ENCODE measurements around the gene TRIM56. TPM values are rescaled to one million over a fixed set of nuclear protein-coding genes. Genes with fewer than 3 reads are reported as not detected.
"Not testable (repeated sequence)": the region's sequence is repeated elsewhere in the genome, so short reads cannot be mapped to it uniquely, and the experiment has no call there.

TRIM56 gene
- total and polyA plus RNA-seq, 2 donors from 2014 or later, result 6.9 to 54.5 TPM

- Histone ChIP-seq H3K36me3 (ENCODE audit: control insufficient read depth in 2 of 3, insufficient read depth in 3 of 3, low read length in 3 of 3) (no peaks in the 10 kb centered on the region), H3K27me3 (ENCODE audit: control insufficient read depth, insufficient read depth, low read length) (no peaks in the 10 kb centered on the region), H3K4me1 (ENCODE audit: control insufficient read depth in 2 of 3, insufficient read depth in 2 of 3, low read depth in 1 of 3, low read length in 3 of 3) (peaks cover 0 to 11% (median 0%) of the 10 kb centered on the region in 3 donors), H3K27ac (ENCODE audit: low read depth in 2 of 2, low read length in 2 of 2) (no peak overlapping the region), H3K9ac (ENCODE audit: low read length in 3 of 3) (no peak overlapping the region), H3K9me3 (ENCODE audit: control insufficient read depth in 2 of 3, insufficient read depth in 1 of 3, low read length in 3 of 3) (no peaks in the 10 kb centered on the region), H3K4me3 (ENCODE audit: low read length in 3 of 3) (no peak overlapping the region)
- no peak for FAIRE-seq
- intact Hi-C loops (cut with DNase I), result no loop called here
- TF ChIP-seq, protein P1, sequence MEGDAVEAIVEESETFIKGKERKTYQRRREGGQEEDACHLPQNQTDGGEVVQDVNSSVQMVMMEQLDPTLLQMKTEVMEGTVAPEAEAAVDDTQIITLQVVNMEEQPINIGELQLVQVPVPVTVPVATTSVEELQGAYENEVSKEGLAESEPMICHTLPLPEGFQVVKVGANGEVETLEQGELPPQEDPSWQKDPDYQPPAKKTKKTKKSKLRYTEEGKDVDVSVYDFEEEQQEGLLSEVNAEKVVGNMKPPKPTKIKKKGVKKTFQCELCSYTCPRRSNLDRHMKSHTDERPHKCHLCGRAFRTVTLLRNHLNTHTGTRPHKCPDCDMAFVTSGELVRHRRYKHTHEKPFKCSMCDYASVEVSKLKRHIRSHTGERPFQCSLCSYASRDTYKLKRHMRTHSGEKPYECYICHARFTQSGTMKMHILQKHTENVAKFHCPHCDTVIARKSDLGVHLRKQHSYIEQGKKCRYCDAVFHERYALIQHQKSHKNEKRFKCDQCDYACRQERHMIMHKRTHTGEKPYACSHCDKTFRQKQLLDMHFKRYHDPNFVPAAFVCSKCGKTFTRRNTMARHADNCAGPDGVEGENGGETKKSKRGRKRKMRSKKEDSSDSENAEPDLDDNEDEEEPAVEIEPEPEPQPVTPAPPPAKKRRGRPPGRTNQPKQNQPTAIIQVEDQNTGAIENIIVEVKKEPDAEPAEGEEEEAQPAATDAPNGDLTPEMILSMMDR (IDR thresholded peaks at IDR 0.05; ENCODE audit: borderline replicate concordance, extremely low read depth, insufficient read depth), result no peak
- DNase-seq, result no peak
Observed at GRCh38 chr7:101108961-101109360, 23.7 kb downstream of the TRIM56 start.

DNA sequence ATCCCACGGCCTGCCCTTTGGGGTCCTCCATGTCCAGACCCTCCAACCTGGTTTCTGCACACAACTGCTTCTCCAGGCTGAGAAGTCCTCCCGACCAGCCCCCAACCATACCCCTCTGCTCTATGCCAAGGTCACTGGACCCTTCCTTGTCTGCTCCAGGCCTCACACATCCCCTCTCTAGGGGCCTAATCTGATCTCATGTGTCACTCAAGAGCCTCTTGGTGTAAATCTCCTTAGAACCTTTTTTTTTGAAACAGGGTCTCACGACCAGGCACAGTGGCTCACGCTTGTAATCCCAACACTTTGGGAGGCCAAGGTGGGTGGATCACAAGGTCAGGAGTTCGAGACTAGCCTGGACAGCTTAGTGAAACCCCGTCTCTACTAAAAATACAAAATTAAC is 24.1 kb downstream of the TRIM56 start:
- FAIRE-seq (no peak), DNase-seq (no peak)
- H3K36me3 ChIP-seq (ENCODE audit: control insufficient read depth in 2 of 3, insufficient read depth in 3 of 3, low read length in 3 of 3), result no peaks in the 10 kb centered on the region
- no peak overlapping the region for H3K9ac ChIP-seq (ENCODE audit: low read length in 3 of 3)
- intact Hi-C loops (cut with DNase I), result no loop called here
- H3K27me3 ChIP-seq (ENCODE audit: control insufficient read depth, insufficient read depth, low read length), result no peaks in the 10 kb centered on the region
- TF ChIP-seq, protein P1 (IDR thresholded peaks at IDR 0.05; ENCODE audit: borderline replicate concordance, extremely low read depth, insufficient read depth), result no peak
- H3K4me1 ChIP-seq (ENCODE audit: control insufficient read depth in 2 of 3, insufficient read depth in 2 of 3, low read depth in 1 of 3, low read length in 3 of 3), result peaks cover 0 to 10% (median 0%) of the 10 kb centered on the region in 3 donors
- H3K4me3 ChIP-seq (ENCODE audit: low read length in 3 of 3), result no peak overlapping the region
- no peak overlapping the region for H3K27ac ChIP-seq (ENCODE audit: low read depth in 2 of 2, low read length in 2 of 2)
- no peaks in the 10 kb centered on the region for H3K9me3 ChIP-seq (ENCODE audit: control insufficient read depth in 2 of 3, insufficient read depth in 1 of 3, low read length in 3 of 3)

DNA sequence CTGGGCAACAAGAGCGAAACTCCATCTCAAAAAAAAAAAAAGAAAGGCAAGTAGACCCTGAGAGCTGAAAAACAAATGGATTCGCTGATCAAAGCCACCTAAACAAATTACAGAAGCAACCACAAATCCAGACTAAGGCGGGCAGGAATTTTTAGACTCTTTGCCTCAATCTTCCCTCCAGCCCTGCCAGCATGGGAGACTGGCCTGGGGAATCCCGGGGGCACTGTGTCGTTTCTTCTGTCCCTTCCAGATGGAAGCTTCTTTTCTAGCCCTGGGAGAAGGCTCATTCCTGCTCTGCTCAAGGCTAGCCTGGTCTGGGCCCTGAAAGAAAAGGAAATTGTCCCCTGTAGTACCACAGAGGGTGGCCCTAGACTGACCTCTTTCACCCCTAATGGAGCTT is 26.0 kb downstream of the TRIM56 start:
- H3K9me3 ChIP-seq (ENCODE audit: control insufficient read depth in 2 of 3, insufficient read depth in 1 of 3, low read length in 3 of 3), result no peaks in the 10 kb centered on the region
- no peak overlapping the region for H3K4me3 ChIP-seq (ENCODE audit: low read length in 3 of 3)
- H3K4me1 ChIP-seq (ENCODE audit: control insufficient read depth in 2 of 3, insufficient read depth in 2 of 3, low read depth in 1 of 3, low read length in 3 of 3), result peaks cover 0 to 8% (median 0%) of the 10 kb centered on the region in 3 donors
- intact Hi-C loops (cut with DNase I), result no loop called here
- no peaks in the 10 kb centered on the region for H3K27me3 ChIP-seq (ENCODE audit: control insufficient read depth, insufficient read depth, low read length)
- TF ChIP-seq, protein P1 (IDR thresholded peaks at IDR 0.05; ENCODE audit: borderline replicate concordance, extremely low read depth, insufficient read depth), result no peak
- peak overlapping the region; percentile 51 to 88 for H3K27ac ChIP-seq (ENCODE audit: low read depth in 2 of 2, low read length in 2 of 2)
- no peaks in the 10 kb centered on the region for H3K36me3 ChIP-seq (ENCODE audit: control insufficient read depth in 2 of 3, insufficient read depth in 3 of 3, low read length in 3 of 3)
- no peak for DNase-seq
- no peak for FAIRE-seq
- no peak overlapping the region for H3K9ac ChIP-seq (ENCODE audit: low read length in 3 of 3)

- intact Hi-C loops (cut with DNase I), result no loop called here
- peak overlapping the region; percentile 65 to 88 for H3K27ac ChIP-seq (ENCODE audit: low read depth in 2 of 2, low read length in 2 of 2)
- H3K9ac ChIP-seq (ENCODE audit: low read length in 3 of 3), result no peak overlapping the region
- FAIRE-seq (no peak), DNase-seq (peak in 4 of 5 donors; percentile 41 to 93 (median 66))
- H3K4me1 ChIP-seq (ENCODE audit: control insufficient read depth in 2 of 3, insufficient read depth in 2 of 3, low read depth in 1 of 3, low read length in 3 of 3), result peaks cover 0 to 8% (median 0%) of the 10 kb centered on the region in 3 donors
- no peaks in the 10 kb centered on the region for H3K9me3 ChIP-seq (ENCODE audit: control insufficient read depth in 2 of 3, insufficient read depth in 1 of 3, low read length in 3 of 3)
- TF ChIP-seq, protein P1 (IDR thresholded peaks at IDR 0.05; ENCODE audit: borderline replicate concordance, extremely low read depth, insufficient read depth), result no peak
- no peak overlapping the region for H3K4me3 ChIP-seq (ENCODE audit: low read length in 3 of 3)
- H3K36me3 ChIP-seq (ENCODE audit: control insufficient read depth in 2 of 3, insufficient read depth in 3 of 3, low read length in 3 of 3), result no peaks in the 10 kb centered on the region
- no peaks in the 10 kb centered on the region for H3K27me3 ChIP-seq (ENCODE audit: control insufficient read depth, insufficient read depth, low read length)
Observed at GRCh38 chr7:101112233-101112632, 27.0 kb downstream of the TRIM56 start.

DNA sequence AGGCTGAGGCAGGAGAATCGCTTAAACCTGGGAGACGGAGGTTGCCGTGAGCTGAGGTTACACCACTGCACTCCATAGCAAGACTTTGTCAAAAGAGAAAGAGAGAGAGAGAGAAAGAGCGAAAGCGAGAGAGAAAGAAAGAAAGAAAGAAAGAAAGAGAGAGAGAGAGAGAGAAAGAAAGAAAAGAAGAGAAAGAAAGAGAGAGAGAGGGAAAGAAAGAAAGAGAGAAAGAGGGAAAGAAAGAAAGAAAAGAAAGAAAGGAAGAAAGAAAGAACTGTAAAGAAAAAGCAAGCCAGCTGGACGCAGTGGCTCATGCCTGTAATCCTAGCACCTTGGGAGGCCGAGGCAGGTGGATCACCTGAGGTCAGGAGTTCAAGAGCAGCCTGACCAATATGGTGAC is 27.9 kb downstream of the TRIM56 start:
- H3K4me1 ChIP-seq (ENCODE audit: control insufficient read depth in 2 of 3, insufficient read depth in 2 of 3, low read depth in 1 of 3, low read length in 3 of 3); H3K27me3 ChIP-seq (ENCODE audit: control insufficient read depth, insufficient read depth, low read length); H3K36me3 ChIP-seq (ENCODE audit: control insufficient read depth in 2 of 3, insufficient read depth in 3 of 3, low read length in 3 of 3); FAIRE-seq; H3K9me3 ChIP-seq (ENCODE audit: control insufficient read depth in 2 of 3, insufficient read depth in 1 of 3, low read length in 3 of 3); intact Hi-C loops (cut with DNase I); H3K9ac ChIP-seq (ENCODE audit: low read length in 3 of 3); H3K4me3 ChIP-seq (ENCODE audit: low read length in 3 of 3); DNase-seq; H3K27ac ChIP-seq (ENCODE audit: low read depth in 2 of 2, low read length in 2 of 2): not testable (repeated sequence)
